Esophagus squamous epithelium (tissue), 4 donors: Measurements from ENCODE around the gene CD55.

Experiments used
- POLR2A ChIP-seq, 4 donors: fragments of 450-650 bp; IDR thresholded peaks; one replicate each; pipeline ENCODE4 v1.6.1; 2017; ENCODE audit warnings: antibody characterized with exemption in 4 of 4, mild to moderate bottlenecking in 4 of 4, moderate library complexity in 3 of 4
- TF ChIP-seq, protein P1 (sequence below), 6 experiments: fragments of 450-650 bp in 4 of 6; fragments of 200-600 bp in 2 of 6; sonication (generic) in 2 of 6; IDR thresholded peaks; one replicate each; pipeline ENCODE4 v1.5.1; 2016 to 2019; ENCODE audit warnings: antibody characterized with exemption in 6 of 6, mild to moderate bottlenecking in 4 of 6, moderate library complexity in 4 of 6

DNA sequence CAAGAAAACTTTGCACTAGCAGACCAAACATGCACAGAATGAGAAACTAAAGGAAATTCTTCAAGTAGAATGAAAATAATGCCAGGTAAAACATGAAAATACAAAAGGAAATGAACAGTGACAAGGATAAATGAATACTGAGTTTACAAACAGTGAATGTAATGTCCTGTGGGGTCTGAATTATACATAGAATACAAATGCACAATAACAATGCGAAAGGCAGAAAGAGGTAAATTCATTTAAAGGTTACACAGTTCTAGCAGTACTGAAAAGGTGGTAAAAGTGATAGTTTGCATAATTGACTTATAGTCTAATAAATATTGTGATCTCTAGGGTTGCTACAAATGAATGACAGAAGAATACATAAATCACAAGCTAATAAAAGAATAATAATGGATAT, 12.9 kb downstream of the CD55 start:
- no peak for TF ChIP-seq POLR2A (IDR thresholded peaks at IDR 0.05)
- TF ChIP-seq, protein P1, sequence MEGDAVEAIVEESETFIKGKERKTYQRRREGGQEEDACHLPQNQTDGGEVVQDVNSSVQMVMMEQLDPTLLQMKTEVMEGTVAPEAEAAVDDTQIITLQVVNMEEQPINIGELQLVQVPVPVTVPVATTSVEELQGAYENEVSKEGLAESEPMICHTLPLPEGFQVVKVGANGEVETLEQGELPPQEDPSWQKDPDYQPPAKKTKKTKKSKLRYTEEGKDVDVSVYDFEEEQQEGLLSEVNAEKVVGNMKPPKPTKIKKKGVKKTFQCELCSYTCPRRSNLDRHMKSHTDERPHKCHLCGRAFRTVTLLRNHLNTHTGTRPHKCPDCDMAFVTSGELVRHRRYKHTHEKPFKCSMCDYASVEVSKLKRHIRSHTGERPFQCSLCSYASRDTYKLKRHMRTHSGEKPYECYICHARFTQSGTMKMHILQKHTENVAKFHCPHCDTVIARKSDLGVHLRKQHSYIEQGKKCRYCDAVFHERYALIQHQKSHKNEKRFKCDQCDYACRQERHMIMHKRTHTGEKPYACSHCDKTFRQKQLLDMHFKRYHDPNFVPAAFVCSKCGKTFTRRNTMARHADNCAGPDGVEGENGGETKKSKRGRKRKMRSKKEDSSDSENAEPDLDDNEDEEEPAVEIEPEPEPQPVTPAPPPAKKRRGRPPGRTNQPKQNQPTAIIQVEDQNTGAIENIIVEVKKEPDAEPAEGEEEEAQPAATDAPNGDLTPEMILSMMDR (IDR thresholded peaks at IDR 0.05) = no peak
